Ishikawa (cell line): ENCODE measurements around the gene SIGLEC11.

Experiments used
- CEBPB ChIP-seq: IDR thresholded peaks from 2 replicates; pipeline ENCODE4 v1.6.1; 2012
- CREB1 ChIP-seq: IDR thresholded peaks from 2 replicates; pipeline ENCODE4 v1.6.1; 2012; ENCODE audit warnings: low read depth
- EGR1 ChIP-seq: IDR thresholded peaks from 2 replicates; pipeline ENCODE4 v1.6.1; 2012
- EP300 ChIP-seq: IDR thresholded peaks from 2 replicates; pipeline ENCODE4 v1.6.1; 2012; ENCODE audit warnings: borderline replicate concordance
- FOXM1 ChIP-seq: IDR thresholded peaks from 2 replicates; pipeline ENCODE4 v1.6.1; 2012; ENCODE audit warnings: low read depth, borderline replicate concordance
- NFIC ChIP-seq: IDR thresholded peaks from 2 replicates; pipeline ENCODE4 v1.6.1; 2012
- RAD21 ChIP-seq: IDR thresholded peaks from 2 replicates; pipeline ENCODE4 v1.6.1; 2012; ENCODE audit warnings: low read depth
- TAF1 ChIP-seq: IDR thresholded peaks from 2 replicates; pipeline ENCODE4 v1.6.1; 2012; ENCODE audit warnings: low read depth, mild to moderate bottlenecking
- TCF12 ChIP-seq: IDR thresholded peaks from 2 replicates; pipeline ENCODE4 v1.6.1; 2012; ENCODE audit warnings: low read depth
- TEAD4 ChIP-seq: IDR thresholded peaks from 2 replicates; pipeline ENCODE4 v1.6.1; 2012
- YY1 ChIP-seq: IDR thresholded peaks from 2 replicates; pipeline ENCODE4 v1.6.1; 2012; ENCODE audit warnings: low read depth
- ZBTB7A ChIP-seq: IDR thresholded peaks from 2 replicates; pipeline ENCODE4 v1.6.1; 2012; ENCODE audit warnings: low read depth
- TF ChIP-seq, protein P1 (sequence below): IDR thresholded peaks from 2 replicates; pipeline ENCODE4 v1.6.1; 2012
- TF ChIP-seq, protein P2 (sequence below): IDR thresholded peaks from 2 replicates; pipeline ENCODE4 v1.6.1; 2012; ENCODE audit warnings: low read depth, mild to moderate bottlenecking
- TF ChIP-seq, protein P3 (sequence below): IDR thresholded peaks from 2 replicates; pipeline ENCODE4 v1.6.1; 2012

Gene SIGLEC11

DNA sequence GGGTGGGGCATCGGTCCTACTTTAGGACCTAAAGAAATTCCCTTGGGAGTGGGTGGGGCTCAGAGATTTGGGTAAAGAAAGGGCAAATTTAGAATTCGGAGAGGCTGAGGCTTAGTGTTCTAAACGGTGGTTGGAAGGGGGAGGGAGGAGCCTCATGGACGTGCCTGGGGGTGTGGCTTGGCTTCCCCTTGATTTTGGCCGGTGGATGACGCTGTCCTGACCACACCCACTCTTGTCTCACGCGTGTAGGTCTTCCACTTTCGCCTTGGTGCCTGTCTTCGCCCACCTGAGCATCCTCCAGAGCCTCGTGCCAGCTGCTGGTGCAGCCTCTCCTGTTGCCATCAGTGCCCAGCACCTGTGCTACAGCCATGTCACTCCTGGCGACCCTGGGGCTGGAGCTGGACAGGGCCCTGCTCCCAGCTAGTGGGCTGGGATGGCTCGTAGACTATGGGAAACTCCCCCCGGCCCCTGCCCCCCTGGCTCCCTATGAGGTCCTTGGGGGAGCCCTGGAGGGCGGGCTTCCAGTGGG lies 30.4 kb downstream of the SIGLEC11 start:
- TF ChIP-seq EGR1, result no peak
- no peak for TF ChIP-seq RAD21

DNA sequence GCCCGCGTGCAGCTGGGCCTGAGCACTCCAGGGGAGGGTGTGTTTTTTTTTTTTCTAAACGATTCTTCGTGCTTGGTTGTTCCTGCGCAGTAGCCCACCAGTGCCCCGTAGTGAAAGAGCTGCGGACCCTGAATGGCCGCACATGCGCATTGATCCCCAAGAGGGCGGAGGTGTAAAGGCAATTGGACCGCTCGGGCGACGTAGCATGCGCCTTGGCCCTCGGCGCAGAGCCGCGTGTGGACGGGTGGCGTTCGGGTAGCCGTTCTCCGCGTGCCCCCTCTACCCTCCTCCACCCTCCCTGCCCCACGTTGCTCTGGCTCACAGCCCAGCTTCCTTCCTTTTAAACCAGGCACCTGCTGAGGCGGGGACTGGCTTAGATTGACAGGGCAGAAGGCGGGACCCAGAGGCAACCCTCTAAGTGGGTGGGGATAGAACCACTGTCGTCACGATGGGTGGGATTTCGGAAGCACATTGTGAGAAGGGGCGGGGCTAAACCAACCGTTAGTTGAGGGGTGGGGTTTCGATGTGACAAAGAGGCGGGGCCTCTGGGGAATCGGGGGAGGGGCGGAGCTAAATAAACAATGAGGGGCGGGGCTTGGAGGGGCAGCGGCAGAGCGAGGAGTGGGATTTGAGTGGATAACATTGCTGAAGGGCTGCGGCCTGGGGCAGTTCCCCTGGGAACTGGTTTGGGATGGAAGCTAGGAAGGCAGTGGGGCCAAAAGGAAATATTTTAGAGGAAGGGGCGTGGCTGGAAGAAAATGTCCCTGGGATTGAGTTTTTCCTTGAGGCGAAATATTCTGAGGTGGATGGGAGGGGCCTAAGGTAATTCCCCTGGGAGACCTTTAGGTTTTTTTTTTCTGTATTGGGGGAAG lies 31.1 kb downstream of the SIGLEC11 start:
- TF ChIP-seq FOXM1 (no peak), CEBPB (no peak), TAF1 (no peak; the same call in 1 of the 2 replicates), EGR1 (no peak), RAD21 (no peak), TEAD4 (no peak; the same call in 1 of the 2 replicates), NFIC (peak; percentile 67), YY1 (no peak; the same call in none of the 2 replicates), ZBTB7A (no peak), CREB1 (peak; percentile 3; the same call in 1 of the 2 replicates), EP300 (no peak; the same call in 1 of the 2 replicates), TCF12 (peak; percentile 67)
- TF ChIP-seq, protein P1, sequence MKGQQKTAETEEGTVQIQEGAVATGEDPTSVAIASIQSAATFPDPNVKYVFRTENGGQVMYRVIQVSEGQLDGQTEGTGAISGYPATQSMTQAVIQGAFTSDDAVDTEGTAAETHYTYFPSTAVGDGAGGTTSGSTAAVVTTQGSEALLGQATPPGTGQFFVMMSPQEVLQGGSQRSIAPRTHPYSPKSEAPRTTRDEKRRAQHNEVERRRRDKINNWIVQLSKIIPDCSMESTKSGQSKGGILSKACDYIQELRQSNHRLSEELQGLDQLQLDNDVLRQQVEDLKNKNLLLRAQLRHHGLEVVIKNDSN, result 0 out of 2 replicates have a peak, but pooled peaks have one; percentile 18
- TF ChIP-seq, protein P2, sequence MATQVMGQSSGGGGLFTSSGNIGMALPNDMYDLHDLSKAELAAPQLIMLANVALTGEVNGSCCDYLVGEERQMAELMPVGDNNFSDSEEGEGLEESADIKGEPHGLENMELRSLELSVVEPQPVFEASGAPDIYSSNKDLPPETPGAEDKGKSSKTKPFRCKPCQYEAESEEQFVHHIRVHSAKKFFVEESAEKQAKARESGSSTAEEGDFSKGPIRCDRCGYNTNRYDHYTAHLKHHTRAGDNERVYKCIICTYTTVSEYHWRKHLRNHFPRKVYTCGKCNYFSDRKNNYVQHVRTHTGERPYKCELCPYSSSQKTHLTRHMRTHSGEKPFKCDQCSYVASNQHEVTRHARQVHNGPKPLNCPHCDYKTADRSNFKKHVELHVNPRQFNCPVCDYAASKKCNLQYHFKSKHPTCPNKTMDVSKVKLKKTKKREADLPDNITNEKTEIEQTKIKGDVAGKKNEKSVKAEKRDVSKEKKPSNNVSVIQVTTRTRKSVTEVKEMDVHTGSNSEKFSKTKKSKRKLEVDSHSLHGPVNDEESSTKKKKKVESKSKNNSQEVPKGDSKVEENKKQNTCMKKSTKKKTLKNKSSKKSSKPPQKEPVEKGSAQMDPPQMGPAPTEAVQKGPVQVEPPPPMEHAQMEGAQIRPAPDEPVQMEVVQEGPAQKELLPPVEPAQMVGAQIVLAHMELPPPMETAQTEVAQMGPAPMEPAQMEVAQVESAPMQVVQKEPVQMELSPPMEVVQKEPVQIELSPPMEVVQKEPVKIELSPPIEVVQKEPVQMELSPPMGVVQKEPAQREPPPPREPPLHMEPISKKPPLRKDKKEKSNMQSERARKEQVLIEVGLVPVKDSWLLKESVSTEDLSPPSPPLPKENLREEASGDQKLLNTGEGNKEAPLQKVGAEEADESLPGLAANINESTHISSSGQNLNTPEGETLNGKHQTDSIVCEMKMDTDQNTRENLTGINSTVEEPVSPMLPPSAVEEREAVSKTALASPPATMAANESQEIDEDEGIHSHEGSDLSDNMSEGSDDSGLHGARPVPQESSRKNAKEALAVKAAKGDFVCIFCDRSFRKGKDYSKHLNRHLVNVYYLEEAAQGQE, result no peak
- TF ChIP-seq, protein P3, sequence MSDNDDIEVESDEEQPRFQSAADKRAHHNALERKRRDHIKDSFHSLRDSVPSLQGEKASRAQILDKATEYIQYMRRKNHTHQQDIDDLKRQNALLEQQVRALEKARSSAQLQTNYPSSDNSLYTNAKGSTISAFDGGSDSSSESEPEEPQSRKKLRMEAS, result peak; percentile 98

DNA sequence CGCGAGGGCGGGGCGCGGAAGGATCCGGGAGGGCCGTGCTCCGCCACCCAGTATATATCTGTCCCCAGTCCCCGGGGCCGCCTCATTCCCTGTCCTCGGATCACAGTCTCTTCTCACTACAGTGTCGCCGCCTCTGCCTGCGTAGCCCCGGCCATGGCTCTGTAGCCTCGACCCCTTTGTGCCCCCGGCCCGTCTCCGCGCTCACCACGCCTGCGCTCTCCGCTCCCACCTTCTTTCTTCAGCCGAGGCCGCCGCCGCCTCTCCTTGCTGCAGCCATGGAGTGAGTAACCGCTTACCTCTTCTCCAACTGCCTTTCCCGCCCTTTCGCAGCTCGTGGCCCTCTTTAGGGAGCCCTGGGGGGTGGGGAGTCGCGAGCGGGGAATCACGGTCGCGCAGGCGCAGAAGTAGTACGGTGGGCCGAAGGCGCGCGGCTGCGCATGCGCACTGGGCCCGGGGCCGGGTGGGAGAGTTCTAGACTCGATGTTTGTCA lies 31.8 kb downstream of the SIGLEC11 start, which contains the start of the genes ATF5 and NUP62:
Gene ATF5 (plus strand): TSS at position 85 of the 490 bp plus-strand sequence. CDS start 1,646 bp downstream, outside the sequence.
Gene NUP62 (minus strand): TSS at position 384 of the 490 bp plus-strand sequence. CDS start 19,697 bp downstream, outside the sequence.
- TF ChIP-seq RAD21 (no peak), FOXM1 (no peak), TEAD4 (peak; percentile 30), ZBTB7A (peak; percentile 47; the same call in 1 of the 2 replicates), EP300 (no peak), CREB1 (0 out of 2 replicates have a peak, but pooled peaks have one; percentile 11), YY1 (peak; percentile 53), TAF1 (peak; percentile 85), NFIC (no peak), CEBPB (no peak), EGR1 (0 out of 2 replicates have a peak, but pooled peaks have one; percentile 1), TCF12 (peak; percentile 81)
- TF ChIP-seq, protein P1, result peak; percentile 46
- TF ChIP-seq, protein P3, result peak; percentile 98
- TF ChIP-seq, protein P2, result 0 out of 2 replicates have a peak, but pooled peaks have one; percentile 18

DNA sequence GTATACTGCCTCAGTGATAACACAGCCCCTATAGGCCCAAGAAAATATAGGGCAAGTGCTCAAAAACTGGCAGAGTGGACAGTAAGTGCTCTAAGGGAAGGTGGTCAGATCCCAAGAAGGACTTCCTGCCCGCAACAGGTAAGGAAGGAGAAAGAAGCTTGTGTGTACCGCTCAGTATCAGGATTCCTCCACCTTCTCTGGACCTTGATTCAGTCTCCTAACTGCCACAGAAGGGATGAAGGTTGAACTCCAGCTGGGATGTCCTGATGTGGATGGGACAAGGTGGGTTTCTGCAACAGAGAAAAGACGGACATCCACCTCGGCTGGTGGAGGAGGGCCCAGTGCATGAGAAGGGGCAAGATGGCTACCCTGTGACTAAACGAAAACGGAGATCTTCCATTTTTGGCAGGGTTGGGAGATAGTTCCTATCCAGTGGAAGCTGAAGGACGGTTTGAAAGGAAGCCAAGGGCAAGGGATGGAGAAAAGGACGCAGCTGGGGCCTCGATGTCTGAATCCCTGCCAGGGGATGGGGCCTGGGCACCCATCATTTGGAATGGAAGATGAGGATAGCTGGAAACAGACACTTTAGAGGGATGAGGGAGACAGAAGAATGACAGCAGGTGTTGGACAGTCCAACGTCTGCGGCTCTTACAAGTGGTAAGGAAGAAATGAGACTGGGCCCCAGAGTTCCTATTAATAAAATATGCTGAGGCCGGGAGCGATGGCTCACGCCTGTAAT lies 33.3 kb downstream of the SIGLEC11 start:
- TF ChIP-seq NFIC (no peak), EP300 (no peak), RAD21 (no peak), TAF1 (no peak)

DNA sequence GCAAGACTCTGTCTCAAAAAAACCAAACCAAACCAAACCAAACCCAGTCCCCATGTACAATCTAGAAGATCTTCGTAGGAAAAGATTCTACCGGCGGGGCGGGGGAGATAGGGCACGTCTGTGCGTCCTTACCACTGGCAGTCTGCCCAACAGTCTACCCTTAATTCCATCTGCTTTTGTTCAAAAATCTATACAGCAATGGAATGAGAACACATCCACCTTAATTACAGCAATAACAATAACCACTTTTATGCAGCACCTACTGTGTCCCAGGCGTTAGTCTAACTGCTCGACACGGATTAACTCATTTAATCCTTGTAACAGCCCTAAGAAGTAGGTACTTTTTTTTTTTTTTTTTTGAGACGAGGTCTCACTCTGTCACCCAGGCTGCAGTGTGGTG lies 34.5 kb downstream of the SIGLEC11 start:
- no peak for TF ChIP-seq NFIC
- no peak for TF ChIP-seq YY1
- no peak for TF ChIP-seq ZBTB7A
- TF ChIP-seq, protein P3, result no peak
- TF ChIP-seq EP300, result no peak
- no peak for TF ChIP-seq CREB1
- no peak for TF ChIP-seq FOXM1
- TF ChIP-seq, protein P1, result no peak
- TF ChIP-seq CEBPB, result no peak
- TF ChIP-seq EGR1, result no peak
- TF ChIP-seq TCF12, result no peak
- no peak for TF ChIP-seq RAD21
- TF ChIP-seq TAF1, result no peak
- TF ChIP-seq TEAD4, result no peak
- TF ChIP-seq, protein P2, result no peak
